Femur (tissue), 1 donor: ENCODE data around the gene SMPD1.
"Not testable (repeated sequence)": the region's sequence is repeated elsewhere in the genome, so short reads cannot be mapped to it uniquely, and the experiment has no call there.

ENCODE experiments used
- DNase-seq: peaks from one replicate; pipeline ENCODE4 v3.0.0-alpha.2; 2017

The SMPD1 gene

GRCh38 chr11:6390718-6391469, 620 bp downstream of the SMPD1 start:
- no peak for DNase-seq

- no peak for DNase-seq
Observed at GRCh38 chr11:6391537-6392134, 1.4 kb downstream of the SMPD1 start.

- not testable (repeated sequence) for DNase-seq
Observed at GRCh38 chr11:6392251-6392650, 2.0 kb downstream of the SMPD1 start.

GRCh38 chr11:6393989-6394670, 3.9 kb downstream of the SMPD1 start:
- no peak for DNase-seq

GRCh38 chr11:6395470-6396060, 5.3 kb downstream of the SMPD1 start:
- no peak for DNase-seq

- no peak for DNase-seq
Observed at GRCh38 chr11:6397156-6397555, 6.9 kb downstream of the SMPD1 start.

- DNase-seq: no peak
Observed at GRCh38 chr11:6397636-6398035, 7.4 kb downstream of the SMPD1 start.

GRCh38 chr11:6400431-6401345, 10.4 kb downstream of the SMPD1 start:
- no peak for DNase-seq

- no peak for DNase-seq
Observed at GRCh38 chr11:6401464-6401863, 11.2 kb downstream of the SMPD1 start.

- no peak for DNase-seq
Observed at GRCh38 chr11:6402061-6402470, 11.8 kb downstream of the SMPD1 start.

GRCh38 chr11:6402561-6402981, 12.3 kb downstream of the SMPD1 start:
- no peak for DNase-seq

- no peak for DNase-seq
Observed at GRCh38 chr11:6403539-6403938, 13.3 kb downstream of the SMPD1 start.

GRCh38 chr11:6404342-6405051, 14.2 kb downstream of the SMPD1 start:
- DNase-seq: no peak

GRCh38 chr11:6405052-6405667, 14.9 kb downstream of the SMPD1 start:
- peak; percentile 78 for DNase-seq

- DNase-seq: no peak
Observed at GRCh38 chr11:6405846-6406245, 15.6 kb downstream of the SMPD1 start.

- DNase-seq: no peak
Observed at GRCh38 chr11:6406370-6406769, 16.1 kb downstream of the SMPD1 start.

GRCh38 chr11:6410695-6411430, 20.6 kb downstream of the SMPD1 start:
- DNase-seq: no peak

GRCh38 chr11:6411594-6412031, 21.3 kb downstream of the SMPD1 start:
- DNase-seq: no peak

- no peak for DNase-seq
Observed at GRCh38 chr11:6413791-6414201, 23.5 kb downstream of the SMPD1 start.

GRCh38 chr11:6414874-6415328, 24.6 kb downstream of the SMPD1 start:
- no peak for DNase-seq
